ENCODE data around the gene PDE9A. TPM values are rescaled to one million over a fixed set of nuclear protein-coding genes. Genes with fewer than 3 reads are reported as not detected.

PDE9A gene
- total RNA-seq, 4 donors from 2014 or later, result 10.6 to 83.2 (median 28.5) TPM

GRCh38 chr21:42819861-42820615, 166.6 kb downstream of the PDE9A start:
- Histone ChIP-seq H3K36me3 (no peaks in the 10 kb centered on the region), H3K27me3 (peaks cover 45% of the 10 kb centered on the region), H3K4me3 (no peak overlapping the region), H3K27ac (no peak overlapping the region), H3K9me3 (no peaks in the 10 kb centered on the region), H3K4me1 (no peaks in the 10 kb centered on the region)
- 81 to 92% methylated on average over 3 to 4 of the region's 7 CpGs for WGBS, 2 donors (ENCODE audit: low coverage in 1 of 2)
- no peak for ATAC-seq
- no peak for TF ChIP-seq CTCF (IDR thresholded peaks at IDR 0.05)
- TF ChIP-seq EP300 (IDR thresholded peaks at IDR 0.05), result no peak
- no peak for TF ChIP-seq POLR2A (IDR thresholded peaks at IDR 0.05)
- no peak for TF ChIP-seq POLR2AphosphoS5 (IDR thresholded peaks at IDR 0.05)

- Histone ChIP-seq H3K27me3 (peaks cover 50% of the 10 kb centered on the region), H3K9me3 (no peaks in the 10 kb centered on the region), H3K36me3 (no peaks in the 10 kb centered on the region), H3K4me1 (no peaks in the 10 kb centered on the region), H3K4me3 (no peak overlapping the region), H3K27ac (no peak overlapping the region)
- WGBS, 2 donors (ENCODE audit: low coverage in 1 of 2), result 92 to 100% methylated on average over 3 to 5 of the region's 8 CpGs
- ATAC-seq, result no peak
- no peak for TF ChIP-seq POLR2A (IDR thresholded peaks at IDR 0.05)
- TF ChIP-seq CTCF (IDR thresholded peaks at IDR 0.05), result no peak
- TF ChIP-seq EP300 (IDR thresholded peaks at IDR 0.05), result no peak
- no peak for TF ChIP-seq POLR2AphosphoS5 (IDR thresholded peaks at IDR 0.05)
Measured at GRCh38 chr21:42820616-42821465, 167.4 kb downstream of the PDE9A start.

Other genes starting within 250 kb of the PDE9A start
- under 1 TPM in 1 of 4 donors, not detected in 3; 0.40 TPM for gene UBASH3A, start 249.7 kb upstream of the PDE9A start, total RNA-seq
- gene RSPH1, start 157.4 kb upstream of the PDE9A start, total RNA-seq, result 1 to 10 TPM in 2 of 4 donors, under 1 TPM in 1, not detected in 1; 0.99 to 1.9 (median 1.9) TPM
- gene SLC37A1, start 139.8 kb upstream of the PDE9A start, total RNA-seq, result 1 to 10 TPM; 3.7 to 7.8 (median 4.3) TPM
- 10 to 100 TPM in 1 of 4 donors, 1 to 10 TPM in 3; 3.9 to 10.0 (median 7.5) TPM for gene WDR4, start 225.9 kb downstream of the PDE9A start, total RNA-seq
- 10 to 100 TPM; 53.6 to 79.1 (median 72.1) TPM for gene NDUFV3, start 239.7 kb downstream of the PDE9A start, total RNA-seq